GM18507 (cell line): Measurements from ENCODE around the gene SAMHD1.
"Not testable (repeated sequence)": the region's sequence is repeated elsewhere in the genome, so short reads cannot be mapped to it uniquely, and the experiment has no call there.

ENCODE experiments used
- DNase-seq: peaks from one replicate; pipeline ENCODE4 v3.0.0; 2011; ENCODE audit warnings: low read depth; ENCODE audit not compliant: insufficient read length; ENCODE audit errors: extremely low spot score
- FAIRE-seq: peaks from 2 replicates; lab custom pipeline; 2011; peaks lifted over from hg19 to GRCh38; lab: Jason Lieb, UNC

The SAMHD1 gene

GRCh38 chr20:36841030-36841429 is 110.5 kb downstream of the SAMHD1 start:
- DNase-seq, FAIRE-seq: not testable (repeated sequence)
